ENCODE results near the gene DGKH.

GRCh38 chr13:42218576-42218975 is 170.1 kb downstream of the DGKH start:
- TF ChIP-seq POLR2A (IDR thresholded peaks at IDR 0.05), result no peak
- TF ChIP-seq CTCF (IDR thresholded peaks at IDR 0.05), result no peak
- TF ChIP-seq EP300 (IDR thresholded peaks at IDR 0.05), result no peak

All from gastroesophageal sphincter (tissue), 3 donors.